CD4-positive, alpha-beta T cell (primary cell): Measurements from ENCODE around the gene KIAA0319L. TPM values are rescaled to one million over a fixed set of nuclear protein-coding genes. Genes with fewer than 3 reads are reported as not detected.

Experiments used
- ATAC-seq: fragments of 200-7000 bp; cut with Tn5 transposase; one replicate; pipeline ENCODE4 v1.10.0; 2022; ENCODE audit warnings: mild to moderate bottlenecking; ENCODE audit not compliant: poor library complexity
- CTCF ChIA-PET: fragments of 350-600 bp; sonication (Branson Sonifier 250); formaldehyde crosslinking; loops from one replicate; lab custom pipeline; 2021; ENCODE audit warnings: antibody characterized with exemption, inconsistent platforms; lab: Charles Lee
- POLR2A ChIA-PET: fragments of 350-600 bp; sonication (Branson Sonifier 250); formaldehyde crosslinking; loops from one replicate; lab custom pipeline; 2021; ENCODE audit warnings: antibody characterized with exemption, inconsistent platforms; lab: Charles Lee
- DNase-seq, 14 experiments: peaks; one replicate each; pipeline ENCODE4 v3.0.0-alpha.2; 2013 to 2020; ENCODE audit warnings: mixed read lengths in 2 of 14
- H3K27ac ChIP-seq, 2 donors: one replicate each; pipeline versions ENCODE4 v1.5.1 to v1.7.0; 2013; ENCODE audit warnings: low read length in 2 of 2, low read depth in 1 of 2, mild to moderate bottlenecking in 1 of 2
- H3K27me3 ChIP-seq, 2 experiments: 1 replicate in 1 of 2; 2 replicates in 1 of 2; pipeline versions ENCODE4 v1.6.1 to v1.7.0; 2013; ENCODE audit warnings: low read length in 2 of 2, control low read depth in 1 of 2, mild to moderate bottlenecking in 1 of 2, moderate library complexity in 1 of 2; ENCODE audit not compliant: insufficient read depth in 2 of 2, control insufficient read depth in 1 of 2
- H3K36me3 ChIP-seq: one replicate; pipeline ENCODE4 v1.6.1; 2013; ENCODE audit warnings: low read length, control low read depth; ENCODE audit not compliant: insufficient read depth
- H3K4me1 ChIP-seq: one replicate; pipeline ENCODE4 v1.6.1; 2013; ENCODE audit warnings: low read length, control low read depth; ENCODE audit not compliant: insufficient read depth
- H3K4me3 ChIP-seq: one replicate; pipeline ENCODE4 v1.5.1; 2013; ENCODE audit warnings: mild to moderate bottlenecking, low read length, moderate library complexity
- H3K9me3 ChIP-seq, 2 experiments: 1 replicate in 1 of 2; 2 replicates in 1 of 2; pipeline versions ENCODE4 v1.6.1 to v1.7.0; 2013; ENCODE audit warnings: low read length in 2 of 2, mild to moderate bottlenecking in 2 of 2, control low read depth in 1 of 2, moderate library complexity in 1 of 2; ENCODE audit not compliant: control insufficient read depth in 1 of 2, insufficient read depth in 1 of 2
- H3K27ac Mint-ChIP-seq: one replicate; pipeline ENCODE4 v1.8.0; 2020; ENCODE audit warnings: mixed read lengths
- H3K27me3 Mint-ChIP-seq: one replicate; pipeline ENCODE4 v1.8.0; 2021; ENCODE audit warnings: mixed read lengths
- H3K36me3 Mint-ChIP-seq: one replicate; pipeline ENCODE4 v1.8.0; 2021; ENCODE audit warnings: low read depth, mixed read lengths
- H3K4me1 Mint-ChIP-seq: one replicate; pipeline ENCODE4 v1.8.0; 2021; ENCODE audit warnings: low read depth, mixed read lengths
- H3K4me3 Mint-ChIP-seq: one replicate; pipeline ENCODE4 v1.8.0; 2020; ENCODE audit warnings: mild to moderate bottlenecking, mixed read lengths
- H3K9me3 Mint-ChIP-seq: one replicate; pipeline ENCODE4 v1.8.0; 2020; ENCODE audit warnings: mixed read lengths
- intact Hi-C, 2 experiments: fragments of 100-400 bp; cut with DNase I in 1 of 2; cut with micrococcal nuclease in 1 of 2; formaldehyde crosslinking; loops; one replicate each; pipeline versions ENCODE4 v1.15.1 to v1.9.0; 2023 to 2025; cut with DNase I, micrococcal nuclease
- total RNA-seq, 174 experiments: library from RNA in 2 of 174; stranded (reverse) in 2 of 174; gene quantifications; one replicate each; pipeline ENCODE4 v1.2.3 and lab custom pipeline; 2021 to 2026
- TF ChIP-seq, protein P1 (sequence below): fragments of 200-600 bp; IDR thresholded peaks from one replicate; pipeline ENCODE4 v1.8.0; 2022; ENCODE audit warnings: antibody characterized with exemption, mild to moderate bottlenecking

The KIAA0319L gene
- total RNA-seq, 2 experiments from 2014 or later: 50.9 to 53.3 TPM

DNA sequence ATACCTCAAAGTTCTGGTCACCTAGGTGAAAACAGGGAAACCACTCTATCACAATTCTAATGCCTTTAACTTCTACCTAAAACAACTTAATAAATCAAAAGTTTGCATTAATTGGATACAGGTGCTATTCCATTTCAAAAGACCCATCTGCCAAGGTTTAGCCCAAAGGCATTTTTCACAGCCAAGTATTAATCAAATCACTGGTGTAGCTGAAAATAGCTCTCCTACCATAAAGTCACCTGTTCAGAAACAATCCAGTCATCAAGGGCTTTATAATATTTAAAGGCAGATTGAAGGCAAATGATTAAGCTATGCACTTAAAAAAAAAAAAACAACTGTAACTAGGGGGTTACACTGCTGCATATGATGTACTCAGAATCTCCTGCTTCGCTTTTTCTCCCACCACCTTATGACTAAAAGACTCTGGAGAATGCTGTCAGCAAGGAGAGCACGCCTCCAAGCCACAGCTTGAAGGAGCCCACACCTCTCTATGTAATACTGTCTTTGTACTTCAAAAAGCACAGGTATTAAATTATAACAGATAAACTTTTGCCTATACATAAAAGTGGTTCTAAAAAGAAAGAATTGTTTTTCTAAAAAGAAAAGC, 20.5 kb downstream of the KIAA0319L start:
- POLR2A ChIA-PET: interaction anchor here (0.6 to 3.4 kb wide), 8 partner anchors 16 to 423 kb away, joined by 3 to 35 read pairs (median 4); partner anchors contain the start of genes KIAA0319L and NCDN
- peaks cover 5% of the 10 kb centered on the region for H3K36me3 ChIP-seq
- intact Hi-C loops: no loop called here
- Mint-ChIP-seq H3K36me3 (peaks cover 37% of the 10 kb centered on the region), H3K4me3 (peak overlapping the region; percentile 66), H3K4me1 (peaks cover 79% of the 10 kb centered on the region), H3K9me3 (no peaks in the 10 kb centered on the region), H3K27ac (peak overlapping the region; percentile 97), H3K27me3 (no peaks in the 10 kb centered on the region)
- peak; percentile 48 for ATAC-seq
- CTCF ChIA-PET: interaction anchor here (1.0 to 2.3 kb wide), 4 partner anchors 13 to 85 kb away, joined by 3 to 15 read pairs (median 4); no protein-coding TSS in a partner anchor
- TF ChIP-seq, protein P1, sequence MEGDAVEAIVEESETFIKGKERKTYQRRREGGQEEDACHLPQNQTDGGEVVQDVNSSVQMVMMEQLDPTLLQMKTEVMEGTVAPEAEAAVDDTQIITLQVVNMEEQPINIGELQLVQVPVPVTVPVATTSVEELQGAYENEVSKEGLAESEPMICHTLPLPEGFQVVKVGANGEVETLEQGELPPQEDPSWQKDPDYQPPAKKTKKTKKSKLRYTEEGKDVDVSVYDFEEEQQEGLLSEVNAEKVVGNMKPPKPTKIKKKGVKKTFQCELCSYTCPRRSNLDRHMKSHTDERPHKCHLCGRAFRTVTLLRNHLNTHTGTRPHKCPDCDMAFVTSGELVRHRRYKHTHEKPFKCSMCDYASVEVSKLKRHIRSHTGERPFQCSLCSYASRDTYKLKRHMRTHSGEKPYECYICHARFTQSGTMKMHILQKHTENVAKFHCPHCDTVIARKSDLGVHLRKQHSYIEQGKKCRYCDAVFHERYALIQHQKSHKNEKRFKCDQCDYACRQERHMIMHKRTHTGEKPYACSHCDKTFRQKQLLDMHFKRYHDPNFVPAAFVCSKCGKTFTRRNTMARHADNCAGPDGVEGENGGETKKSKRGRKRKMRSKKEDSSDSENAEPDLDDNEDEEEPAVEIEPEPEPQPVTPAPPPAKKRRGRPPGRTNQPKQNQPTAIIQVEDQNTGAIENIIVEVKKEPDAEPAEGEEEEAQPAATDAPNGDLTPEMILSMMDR: no peak
- H3K4me1 ChIP-seq: peaks cover 42% of the 10 kb centered on the region
- H3K4me3 ChIP-seq: no peak overlapping the region
- peak in 1 of 14 experiments; percentile 34 for DNase-seq
- H3K9me3 ChIP-seq: no peaks in the 10 kb centered on the region
- peak overlapping the region; percentile 59 to 64 for H3K27ac ChIP-seq
- no peaks in the 10 kb centered on the region for H3K27me3 ChIP-seq

DNA sequence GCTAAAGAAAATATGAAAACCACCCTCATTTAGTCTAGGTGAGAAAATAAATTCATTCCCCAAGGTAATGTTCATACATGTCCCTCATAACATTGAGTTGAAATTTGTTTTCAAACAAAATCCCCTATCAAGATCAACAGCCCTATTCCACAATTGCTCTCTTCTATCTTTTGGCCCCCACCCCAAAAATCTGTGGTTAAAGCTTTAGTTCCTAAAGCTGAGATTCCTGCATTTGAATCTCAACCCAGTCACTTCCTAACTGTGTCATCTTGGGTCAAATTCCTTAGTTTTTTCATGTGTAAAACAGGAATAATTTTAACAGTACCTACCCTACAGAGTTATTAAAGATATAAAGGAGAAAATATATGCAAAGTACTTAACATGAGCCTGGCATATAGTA, 22.0 kb downstream of the KIAA0319L start:
- Histone ChIP-seq H3K4me1 (peaks cover 29% of the 10 kb centered on the region), H3K4me3 (no peak overlapping the region), H3K36me3 (peaks cover 18% of the 10 kb centered on the region), H3K27ac (no peak overlapping the region), H3K9me3 (peaks cover 0 to 4% of the 10 kb centered on the region in 2 experiments), H3K27me3 (no peaks in the 10 kb centered on the region)
- Mint-ChIP-seq H3K4me1 (peaks cover 74% of the 10 kb centered on the region), H3K36me3 (peaks cover 47% of the 10 kb centered on the region), H3K9me3 (peaks cover 4% of the 10 kb centered on the region), H3K27me3 (no peaks in the 10 kb centered on the region), H3K4me3 (no peak overlapping the region), H3K27ac (peak overlapping the region; percentile 97)
- ChIA-PET CTCF (interaction anchor here (1.0 kb wide), 2 partner anchors 13 to 30 kb away, joined by 3 read pairs; no protein-coding TSS in a partner anchor), POLR2A (interaction anchor here (2.2 to 3.4 kb wide), 3 partner anchors 22 to 29 kb away, joined by 9 to 35 read pairs (median 10); partner anchors contain the start of genes KIAA0319L and NCDN)
- ATAC-seq: no peak
- intact Hi-C loops: no loop called here
- DNase-seq: no peak
- TF ChIP-seq, protein P1: no peak

DNA sequence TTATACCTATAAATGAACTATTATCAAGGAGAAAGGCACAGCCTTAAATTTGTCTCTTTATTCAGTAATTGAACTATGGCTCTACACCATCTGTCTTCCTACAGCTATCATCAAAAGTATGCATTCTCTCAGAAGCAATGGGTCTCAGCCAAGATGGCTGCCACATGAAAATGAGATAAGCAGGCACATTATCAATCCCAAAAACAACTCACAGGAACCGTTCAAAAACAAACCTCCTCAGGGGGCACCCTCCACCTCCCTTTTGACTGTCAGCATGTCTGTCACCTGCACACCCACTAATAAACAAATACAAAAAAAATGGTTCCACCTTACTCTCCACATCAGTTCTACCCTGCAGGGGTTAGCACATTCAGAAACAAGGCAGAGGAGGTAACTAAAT, 23.6 kb downstream of the KIAA0319L start:
- Mint-ChIP-seq H3K4me3 (no peak overlapping the region), H3K9me3 (peaks cover 6% of the 10 kb centered on the region), H3K27ac (no peak overlapping the region), H3K36me3 (peaks cover 58% of the 10 kb centered on the region), H3K27me3 (no peaks in the 10 kb centered on the region), H3K4me1 (peaks cover 57% of the 10 kb centered on the region)
- no peak overlapping the region for H3K27ac ChIP-seq
- intact Hi-C loops: no loop called here
- peaks cover 15% of the 10 kb centered on the region for H3K4me1 ChIP-seq
- CTCF ChIA-PET: interaction anchor here (1.9 kb wide), 1 partner anchor 8 kb away, joined by 5 read pairs; no protein-coding TSS in a partner anchor
- H3K4me3 ChIP-seq: no peak overlapping the region
- TF ChIP-seq, protein P1: no peak
- peaks cover 0 to 8% of the 10 kb centered on the region in 2 experiments for H3K9me3 ChIP-seq
- DNase-seq (no peak), ATAC-seq (no peak)
- H3K27me3 ChIP-seq: no peaks in the 10 kb centered on the region
- peaks cover 19% of the 10 kb centered on the region for H3K36me3 ChIP-seq
- POLR2A ChIA-PET: interaction anchor here (1.8 kb wide), 1 partner anchor 28 kb away, joined by 4 read pairs; no protein-coding TSS in a partner anchor
